HAP-1 (cell line): ENCODE measurements around the gene FARP2.

Source experiments
- DNase-seq, 2 experiments: peaks; one replicate each; pipeline ENCODE4 v3.0.0-alpha.2; 2016 to 2020; ENCODE audit warnings: low spot score in 2 of 2
- H3K27me3 ChIP-seq: fragments of 250-450 bp; sonication (Bioruptor Pico); 2 replicates; pipeline ENCODE4 v1.5.1; 2020; ENCODE audit warnings: low read depth, mild to moderate bottlenecking, moderate library complexity
- H3K36me3 ChIP-seq: fragments of 250-450 bp; sonication (Bioruptor Pico); replicated peaks from 2 replicates; pipeline ENCODE4 v1.5.1; 2020; ENCODE audit warnings: mild to moderate bottlenecking
- H3K4me1 ChIP-seq: fragments of 250-450 bp; sonication (Bioruptor Pico); 2 replicates; pipeline ENCODE4 v1.5.1; 2020; ENCODE audit warnings: mild to moderate bottlenecking
- H3K4me3 ChIP-seq: fragments of 250-450 bp; sonication (Bioruptor Pico); 2 replicates; pipeline ENCODE4 v1.5.1; 2020; ENCODE audit warnings: mild to moderate bottlenecking, moderate library complexity
- H3K9me3 ChIP-seq: fragments of 250-450 bp; sonication (Bioruptor Pico); 2 replicates; pipeline ENCODE4 v1.5.1; 2020; ENCODE audit warnings: mild to moderate bottlenecking, moderate library complexity
- in situ Hi-C: fragments of 300-500 bp; cut with MboI; formaldehyde crosslinking; loops from 3 replicates; pipeline ENCODE4 v1.14.3; 2020; ENCODE audit warnings: low sequenced_read_pairs, inconsistent platforms, mixed read lengths

Gene FARP2

DNA sequence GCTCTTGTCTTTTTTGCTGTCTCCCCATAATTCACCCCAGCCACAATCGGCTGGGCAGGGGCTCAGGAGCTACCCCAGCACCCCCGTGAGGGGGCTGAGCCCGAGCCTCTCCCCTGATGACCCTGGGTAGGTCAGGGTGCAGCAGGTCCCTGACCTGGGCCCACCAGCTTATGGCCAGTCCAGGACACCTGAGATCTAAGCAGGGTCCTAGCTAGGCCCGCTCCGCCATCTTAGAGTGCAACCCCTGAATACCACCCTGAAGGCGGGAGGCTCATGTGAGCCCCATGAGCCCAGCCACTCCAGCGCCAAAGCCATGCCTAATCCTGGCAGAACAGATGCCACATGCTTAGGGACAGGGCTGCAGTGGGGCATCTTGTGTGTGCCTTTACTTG is 136.1 kb downstream of the FARP2 start:
- H3K36me3 ChIP-seq = peaks cover 36% of the 10 kb centered on the region
- no peak overlapping the region for H3K4me3 ChIP-seq
- H3K4me1 ChIP-seq = no peaks in the 10 kb centered on the region
- in situ Hi-C loops = no loop called here
- no peaks in the 10 kb centered on the region for H3K27me3 ChIP-seq
- no peak for DNase-seq
- H3K9me3 ChIP-seq = no peaks in the 10 kb centered on the region

DNA sequence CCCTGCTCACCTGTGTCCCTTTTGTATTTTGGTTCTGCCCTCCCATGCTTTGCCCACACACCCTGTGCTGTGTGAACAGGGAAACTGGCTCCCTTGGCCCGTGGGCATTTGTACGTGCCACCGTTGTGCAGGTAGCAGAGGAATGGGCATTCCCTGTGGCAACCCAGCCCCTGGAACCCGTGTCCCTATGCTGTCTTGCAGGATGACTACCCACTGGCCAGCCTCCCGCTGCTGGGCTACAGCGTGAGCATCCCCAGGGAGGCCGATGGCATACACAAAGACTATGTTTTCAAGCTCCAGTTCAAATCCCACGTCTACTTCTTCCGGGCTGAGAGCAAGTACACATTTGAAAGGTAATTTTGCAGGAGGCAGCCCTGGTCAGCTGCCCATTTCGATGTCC is 137.0 kb downstream of the FARP2 start:
- in situ Hi-C loops = no loop called here
- no peaks in the 10 kb centered on the region for H3K27me3 ChIP-seq
- no peaks in the 10 kb centered on the region for H3K4me1 ChIP-seq
- H3K4me3 ChIP-seq = no peak overlapping the region
- no peak for DNase-seq
- no peaks in the 10 kb centered on the region for H3K9me3 ChIP-seq
- H3K36me3 ChIP-seq = peaks cover 42% of the 10 kb centered on the region

GRCh38 chr2:241494311-241494908 is 138.3 kb downstream of the FARP2 start:
- H3K27me3 ChIP-seq = no peaks in the 10 kb centered on the region
- in situ Hi-C loops = no loop called here
- DNase-seq = no peak
- H3K9me3 ChIP-seq = no peaks in the 10 kb centered on the region
- peaks cover 53% of the 10 kb centered on the region for H3K36me3 ChIP-seq
- no peaks in the 10 kb centered on the region for H3K4me1 ChIP-seq
- no peak overlapping the region for H3K4me3 ChIP-seq

DNA sequence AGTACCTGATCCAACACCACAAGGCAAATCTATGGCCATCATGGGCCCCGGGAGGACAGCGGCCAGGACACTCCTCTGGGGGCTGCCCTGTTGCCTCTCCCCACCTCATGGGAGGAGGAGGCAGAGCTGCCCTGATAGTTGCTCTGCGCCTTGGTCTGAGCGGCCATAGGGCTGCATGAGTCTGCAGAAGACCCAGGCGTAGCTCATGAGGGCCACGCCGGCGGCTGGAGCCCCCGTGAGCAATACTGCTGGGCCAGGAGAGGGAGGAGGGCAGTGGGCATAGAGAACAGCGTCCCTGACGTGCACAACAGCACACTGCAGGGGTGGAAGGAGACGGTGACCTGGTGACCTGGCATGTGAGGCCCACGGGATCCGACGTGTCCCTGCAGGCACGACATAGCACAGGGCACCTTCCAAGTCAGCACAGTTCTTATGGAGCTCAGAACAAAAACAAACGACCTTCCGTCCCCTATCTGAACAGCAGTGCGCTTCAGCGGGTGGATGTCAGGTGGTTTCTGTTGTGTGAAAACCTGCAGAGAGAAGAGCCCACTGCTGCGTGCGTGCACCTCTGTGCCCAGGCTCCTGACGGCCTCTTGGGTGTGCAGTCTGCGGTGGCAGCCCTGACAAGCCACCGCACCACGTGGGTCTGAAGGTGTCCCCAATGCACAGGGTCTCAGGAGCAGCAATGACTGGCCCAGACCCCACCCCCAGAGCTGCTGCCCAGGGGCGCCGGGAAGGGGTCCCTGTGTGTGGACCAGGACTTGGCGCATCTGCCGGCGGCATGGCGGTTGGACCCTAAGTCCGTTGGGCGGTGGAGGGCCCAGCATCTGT is 139.3 kb downstream of the FARP2 start:
- no peaks in the 10 kb centered on the region for H3K9me3 ChIP-seq
- H3K27me3 ChIP-seq = no peaks in the 10 kb centered on the region
- no peak overlapping the region for H3K4me3 ChIP-seq
- H3K4me1 ChIP-seq = no peaks in the 10 kb centered on the region
- H3K36me3 ChIP-seq = peaks cover 63% of the 10 kb centered on the region
- DNase-seq = no peak
- in situ Hi-C loops = no loop called here

- H3K4me3 ChIP-seq = no peak overlapping the region
- peaks cover 70% of the 10 kb centered on the region for H3K36me3 ChIP-seq
- no peak for DNase-seq
- H3K27me3 ChIP-seq = no peaks in the 10 kb centered on the region
- H3K4me1 ChIP-seq = no peaks in the 10 kb centered on the region
- in situ Hi-C loops = no loop called here
- no peaks in the 10 kb centered on the region for H3K9me3 ChIP-seq
Observed at GRCh38 chr2:241496003-241496707, 140.1 kb downstream of the FARP2 start.

DNA sequence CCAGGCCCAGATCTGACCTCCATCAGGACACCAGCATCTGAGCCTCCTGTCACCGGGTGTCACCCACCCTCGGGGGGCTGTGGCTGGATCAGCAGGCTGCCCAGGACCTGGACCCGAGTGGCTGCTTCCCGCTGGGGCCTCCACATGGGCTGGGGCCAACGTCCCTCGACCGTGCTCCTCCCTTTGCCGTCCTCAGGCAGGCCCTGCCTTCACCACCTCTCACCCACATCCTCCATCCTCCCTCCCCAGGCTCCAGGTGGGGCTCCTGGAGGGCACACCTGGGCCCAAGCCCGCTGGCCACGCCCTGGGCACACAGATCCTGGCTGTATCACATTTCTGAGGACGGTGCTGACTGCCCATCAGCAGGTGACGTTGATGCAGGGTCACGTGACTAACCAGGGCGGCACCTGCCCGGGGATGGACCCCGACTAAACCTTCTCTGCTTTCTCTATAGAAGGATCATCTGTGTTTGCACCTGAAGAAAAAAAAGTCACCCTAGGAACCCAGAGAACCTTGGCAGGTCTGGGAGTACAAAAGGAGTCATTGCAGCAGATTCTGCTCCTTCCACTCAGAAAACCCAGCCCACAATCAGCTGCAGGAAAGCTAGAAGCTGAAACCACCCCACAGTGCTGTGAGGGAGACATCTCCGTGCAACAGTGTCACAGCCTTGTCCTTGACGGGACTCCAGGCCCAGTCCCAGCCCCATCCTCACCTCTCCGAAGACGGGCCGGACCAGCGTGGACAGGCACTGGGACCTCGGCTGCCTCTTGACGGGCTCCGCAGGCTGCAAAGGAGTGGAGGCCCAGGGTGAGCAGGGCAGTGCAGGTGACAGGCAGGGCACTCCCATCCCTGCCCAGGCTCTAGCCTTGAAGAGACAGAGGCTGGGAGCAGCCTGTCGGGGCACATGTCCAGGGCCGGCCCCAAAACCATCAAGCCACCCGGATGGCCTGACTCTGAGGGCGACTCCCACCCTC is 141.1 kb downstream of the FARP2 start:
- H3K4me1 ChIP-seq = no peaks in the 10 kb centered on the region
- H3K9me3 ChIP-seq = no peaks in the 10 kb centered on the region
- H3K27me3 ChIP-seq = no peaks in the 10 kb centered on the region
- DNase-seq = no peak
- H3K36me3 ChIP-seq = peaks cover 75% of the 10 kb centered on the region
- no peak overlapping the region for H3K4me3 ChIP-seq
- in situ Hi-C loops = no loop called here

GRCh38 chr2:241498115-241499070 is 142.3 kb downstream of the FARP2 start:
- DNase-seq = no peak
- in situ Hi-C loops = no loop called here
- Histone ChIP-seq H3K4me3 (no peak overlapping the region), H3K27me3 (no peaks in the 10 kb centered on the region), H3K4me1 (no peaks in the 10 kb centered on the region), H3K9me3 (no peaks in the 10 kb centered on the region), H3K36me3 (peaks cover 75% of the 10 kb centered on the region)

GRCh38 chr2:241499146-241499965 is 143.3 kb downstream of the FARP2 start:
- no peak overlapping the region for H3K4me3 ChIP-seq
- H3K9me3 ChIP-seq = no peaks in the 10 kb centered on the region
- peaks cover 67% of the 10 kb centered on the region for H3K36me3 ChIP-seq
- DNase-seq = no peak
- in situ Hi-C loops = no loop called here
- H3K4me1 ChIP-seq = no peaks in the 10 kb centered on the region
- H3K27me3 ChIP-seq = no peaks in the 10 kb centered on the region

DNA sequence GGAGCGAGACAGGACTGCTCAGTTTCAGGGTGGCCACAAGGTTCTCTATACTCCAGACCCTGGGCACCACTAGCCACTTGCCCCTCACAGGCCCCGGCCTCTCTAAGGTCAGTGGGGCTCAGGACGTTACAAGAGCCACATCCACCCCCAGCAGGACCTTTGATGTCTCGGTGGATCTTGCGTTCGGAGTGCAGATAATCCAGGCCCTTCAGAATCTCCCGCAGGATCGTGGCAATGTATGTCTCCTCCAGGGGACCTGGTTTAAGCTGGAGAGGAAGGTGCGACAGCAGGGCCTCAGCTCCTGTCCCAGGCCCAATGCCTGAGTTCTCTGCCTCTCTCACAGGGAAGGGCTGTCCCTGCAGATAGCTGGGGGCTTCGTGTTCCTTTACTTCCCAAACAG is 143.9 kb downstream of the FARP2 start:
- Histone ChIP-seq H3K36me3 (peaks cover 61% of the 10 kb centered on the region), H3K4me1 (no peaks in the 10 kb centered on the region), H3K9me3 (no peaks in the 10 kb centered on the region), H3K27me3 (no peaks in the 10 kb centered on the region), H3K4me3 (no peak overlapping the region)
- no peak for DNase-seq
- in situ Hi-C loops = no loop called here

- in situ Hi-C loops = no loop called here
- H3K4me1 ChIP-seq = no peaks in the 10 kb centered on the region
- no peaks in the 10 kb centered on the region for H3K9me3 ChIP-seq
- H3K4me3 ChIP-seq = no peak overlapping the region
- H3K36me3 ChIP-seq = peaks cover 56% of the 10 kb centered on the region
- H3K27me3 ChIP-seq = no peaks in the 10 kb centered on the region
- no peak for DNase-seq
Observed at GRCh38 chr2:241500431-241500975, 144.4 kb downstream of the FARP2 start.

GRCh38 chr2:241501099-241501541 is 145.0 kb downstream of the FARP2 start:
- in situ Hi-C loops = no loop called here
- H3K36me3 ChIP-seq = peaks cover 52% of the 10 kb centered on the region

GRCh38 chr2:241501551-241501950 is 145.5 kb downstream of the FARP2 start:
- in situ Hi-C loops = no loop called here

More at GRCh38 chr2:241501099-241501541, 145.0 kb downstream of the FARP2 start:
- Histone ChIP-seq H3K4me1 (no peaks in the 10 kb centered on the region), H3K27me3 (no peaks in the 10 kb centered on the region), H3K4me3 (no peak overlapping the region), H3K9me3 (no peaks in the 10 kb centered on the region)
- no peak for DNase-seq

More at GRCh38 chr2:241501551-241501950, 145.5 kb downstream of the FARP2 start:
- no peak for DNase-seq
- H3K4me1 ChIP-seq = no peaks in the 10 kb centered on the region
- no peaks in the 10 kb centered on the region for H3K27me3 ChIP-seq
- H3K36me3 ChIP-seq = peaks cover 52% of the 10 kb centered on the region
- no peak overlapping the region for H3K4me3 ChIP-seq
- no peaks in the 10 kb centered on the region for H3K9me3 ChIP-seq
